H1 (cell line): ENCODE data around the gene PRAMEF12.

ENCODE experiments used
- ASH2L ChIP-seq: fragments of 200-600, 300-600 bp; sonication (generic); IDR thresholded peaks from one replicate; pipeline ENCODE4 v1.7.1; 2017; ENCODE audit warnings: low read length
- CHD2 ChIP-seq: IDR thresholded peaks from 2 replicates; pipeline ENCODE4 v1.6.1; 2012; ENCODE audit warnings: low read length, improper control_type of control experiment
- CTCF ChIP-seq, 3 experiments: IDR thresholded peaks; 1 replicate in 2 of 3; 2 replicates in 1 of 3; pipeline versions ENCODE4 v1.5.1 to v1.6.1; 2011; ENCODE audit warnings: low read length in 3 of 3, mild to moderate bottlenecking in 3 of 3, inconsistent platforms in 2 of 3, low read depth in 1 of 3, moderate library complexity in 1 of 3; ENCODE audit not compliant: insufficient read depth in 1 of 3; ENCODE audit errors: control extremely low read depth in 1 of 3
- EGR1 ChIP-seq: IDR thresholded peaks from 2 replicates; pipeline ENCODE4 v1.6.1; 2011; ENCODE audit warnings: low read depth, low read length, borderline replicate concordance
- EP300 ChIP-seq, 2 experiments: IDR thresholded peaks; 1 replicate in 1 of 2; 2 replicates in 1 of 2; pipeline ENCODE4 v1.6.1; 2011 to 2012; ENCODE audit warnings: low read depth in 2 of 2, low read length in 2 of 2, mild to moderate bottlenecking in 2 of 2, borderline replicate concordance in 1 of 2, inconsistent platforms in 1 of 2, moderate library complexity in 1 of 2
- RFX5 ChIP-seq: IDR thresholded peaks from 2 replicates; pipeline ENCODE4 v1.6.1; 2011; ENCODE audit warnings: low read depth, low read length, improper control_type of control experiment, borderline replicate concordance
- YY1 ChIP-seq: IDR thresholded peaks from 2 replicates; pipeline ENCODE4 v1.6.1; 2011; ENCODE audit warnings: low read depth, mild to moderate bottlenecking, low read length
- TF ChIP-seq, protein P1 (sequence below): IDR thresholded peaks from 2 replicates; pipeline ENCODE4 v1.6.1; 2012; ENCODE audit warnings: inconsistent platforms

DNA sequence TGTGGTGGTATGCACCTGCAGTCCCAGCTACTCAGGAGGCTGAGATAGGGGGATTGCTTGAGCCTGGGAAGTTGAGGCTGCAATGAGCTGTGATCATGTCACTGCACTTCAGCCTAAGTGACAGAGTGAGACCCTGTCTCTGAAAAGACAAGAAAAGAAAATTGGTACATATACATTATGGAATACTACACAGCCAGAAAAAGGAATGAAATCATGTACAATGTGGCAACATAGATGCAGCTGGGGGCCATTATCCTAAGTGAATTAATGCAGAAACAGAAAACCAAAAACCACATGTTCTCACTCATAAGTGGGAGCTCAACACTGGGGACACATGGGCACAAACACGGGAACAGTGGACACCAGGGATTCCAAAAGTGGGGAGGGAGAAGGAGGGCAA, 34.6 kb upstream of the PRAMEF12 start:
- TF ChIP-seq CTCF (IDR thresholded peaks at IDR 0.05; ENCODE audit: control extremely low read depth in 1 of 3, insufficient read depth in 1 of 3, low read depth in 1 of 3, low read length in 3 of 3) (no peak), CHD2 (no peak), EGR1 (no peak), EP300 (IDR thresholded peaks at IDR 0.05; ENCODE audit: borderline replicate concordance in 1 of 2, low read depth in 2 of 2, low read length in 2 of 2) (no peak), ASH2L (no peak), YY1 (no peak), RFX5 (no peak)
- TF ChIP-seq, protein P1, sequence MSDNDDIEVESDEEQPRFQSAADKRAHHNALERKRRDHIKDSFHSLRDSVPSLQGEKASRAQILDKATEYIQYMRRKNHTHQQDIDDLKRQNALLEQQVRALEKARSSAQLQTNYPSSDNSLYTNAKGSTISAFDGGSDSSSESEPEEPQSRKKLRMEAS, result no peak
